Measurements from ENCODE around the gene CYP46A1. TPM values are rescaled to one million over a fixed set of nuclear protein-coding genes. Genes with fewer than 3 reads are reported as not detected.

CYP46A1 gene
- total RNA-seq, 1 donor from 2014 or later: under 0.01 TPM

- DNase-seq (ENCODE audit: low read depth): no peak
- no peak overlapping the region for H3K4me3 ChIP-seq (ENCODE audit: low read depth, low read length)
- no peak for TF ChIP-seq CTCF (conservative IDR thresholded peaks at IDR 0.05; ENCODE audit: low read depth, low read length)
Observed at GRCh38 chr14:99674064-99674650, 9.9 kb upstream of the CYP46A1 start.

GRCh38 chr14:99674776-99675381, 9.2 kb upstream of the CYP46A1 start:
- H3K4me3 ChIP-seq (ENCODE audit: low read depth, low read length): no peak overlapping the region
- no peak for DNase-seq (ENCODE audit: low read depth)
- TF ChIP-seq CTCF (conservative IDR thresholded peaks at IDR 0.05; ENCODE audit: low read depth, low read length): no peak

GRCh38 chr14:99675382-99675835, 8.7 kb upstream of the CYP46A1 start:
- TF ChIP-seq CTCF (conservative IDR thresholded peaks at IDR 0.05; ENCODE audit: low read depth, low read length): no peak
- no peak overlapping the region for H3K4me3 ChIP-seq (ENCODE audit: low read depth, low read length)
- no peak for DNase-seq (ENCODE audit: low read depth)

- TF ChIP-seq CTCF (conservative IDR thresholded peaks at IDR 0.05; ENCODE audit: low read depth, low read length): no peak
- no peak for DNase-seq (ENCODE audit: low read depth)
- no peak overlapping the region for H3K4me3 ChIP-seq (ENCODE audit: low read depth, low read length)
Observed at GRCh38 chr14:99675951-99676350, 8.1 kb upstream of the CYP46A1 start.

GRCh38 chr14:99676657-99677056, 7.4 kb upstream of the CYP46A1 start:
- no peak for DNase-seq (ENCODE audit: low read depth)
- H3K4me3 ChIP-seq (ENCODE audit: low read depth, low read length): no peak overlapping the region
- no peak for TF ChIP-seq CTCF (conservative IDR thresholded peaks at IDR 0.05; ENCODE audit: low read depth, low read length)

GRCh38 chr14:99677231-99678140, 6.6 kb upstream of the CYP46A1 start:
- DNase-seq (ENCODE audit: low read depth): no peak
- TF ChIP-seq CTCF (conservative IDR thresholded peaks at IDR 0.05; ENCODE audit: low read depth, low read length): no peak
- H3K4me3 ChIP-seq (ENCODE audit: low read depth, low read length): no peak overlapping the region
